Smooth muscle cell (in vitro differentiated cells): ENCODE results near the gene HSD3B1. TPM values are rescaled to one million over a fixed set of nuclear protein-coding genes. Genes with fewer than 3 reads are reported as not detected.

ENCODE experiments used
- DNase-seq: peaks from one replicate; lab custom pipeline; 2025; ENCODE audit not compliant: unreplicated experiment; lab: John Stamatoyannopoulos, UW
- H2AFZ ChIP-seq: fragments of 200-600 bp; sonication (generic); 2 replicates; pipeline ENCODE4 v1.6.0; 2016; ENCODE audit warnings: antibody characterized with exemption, low read depth, mild to moderate bottlenecking
- H3F3A ChIP-seq: fragments of 200-600 bp; sonication (generic); 2 replicates; pipeline ENCODE4 v1.6.0; 2017; ENCODE audit warnings: antibody characterized with exemption, low read depth
- H3K27ac ChIP-seq: fragments of 200-600 bp; sonication (generic); 2 replicates; pipeline ENCODE4 v1.5.1; 2016; ENCODE audit warnings: low read depth, mild to moderate bottlenecking
- H3K27me3 ChIP-seq: fragments of 200-600 bp; sonication (generic); 2 replicates; pipeline ENCODE4 v1.6.1; 2016; ENCODE audit warnings: low read depth, mild to moderate bottlenecking
- H3K36me3 ChIP-seq: fragments of 200-600 bp; sonication (generic); 2 replicates; pipeline ENCODE4 v1.5.1; 2016; ENCODE audit warnings: low read depth
- H3K4me1 ChIP-seq: fragments of 200-600 bp; sonication (generic); 2 replicates; pipeline ENCODE4 v1.5.1; 2016; ENCODE audit warnings: low read depth
- H3K4me2 ChIP-seq: fragments of 200-600 bp; sonication (generic); 2 replicates; pipeline ENCODE4 v1.6.0; 2016; ENCODE audit warnings: mild to moderate bottlenecking
- H3K4me3 ChIP-seq: fragments of 200-600 bp; sonication (generic); 2 replicates; pipeline ENCODE4 v1.5.1; 2016; ENCODE audit warnings: mild to moderate bottlenecking
- H3K79me2 ChIP-seq: fragments of 200-600 bp; sonication (generic); 2 replicates; pipeline ENCODE4 v1.6.0; 2016; ENCODE audit warnings: low read depth, mild to moderate bottlenecking
- H3K9ac ChIP-seq: fragments of 200-600 bp; sonication (generic); 2 replicates; pipeline ENCODE4 v1.6.0; 2016; ENCODE audit warnings: low read depth
- H3K9me3 ChIP-seq: fragments of 200-600 bp; sonication (generic); replicated peaks from 2 replicates; pipeline ENCODE4 v1.5.1; 2016; ENCODE audit warnings: low read depth
- H4K20me1 ChIP-seq: fragments of 200-600 bp; sonication (generic); 2 replicates; pipeline ENCODE4 v1.6.0; 2016; ENCODE audit warnings: low read depth
- WGBS: methylation state at CpG from one replicate; pipeline ENCODE4 v1.1.7; 2016; ENCODE audit warnings: low lambda C conversion rate; 5-methylcytosine and 5-hydroxymethylcytosine counted together
- polyA plus RNA-seq: library from polyadenylated mRNA; unstranded; fragments of >200 nt; fragmentation: Nextera tagmentation; extraction: Ambion mirVana; gene quantifications from 2 replicates; pipeline ENCODE4 v1.2.1, GENCODE V29; 2016
- total RNA-seq: library from RNA; depleted of rRNA; stranded (reverse); fragments of >200 nt; gene quantifications from 2 replicates; pipeline ENCODE4 v1.2.3, GENCODE V29; 2014
- TF ChIP-seq, protein P1 (sequence below): fragments of 200-600 bp; sonication (generic); IDR thresholded peaks from 2 replicates; pipeline ENCODE4 v1.5.1; 2017; ENCODE audit warnings: borderline replicate concordance, mild to moderate bottlenecking, antibody characterized with exemption; ENCODE audit not compliant: insufficient read depth, poor library complexity, severe bottlenecking

Gene HSD3B1
- total and polyA plus RNA-seq, 2 experiments from 2014 or later: 1.7 to 1.8 TPM

DNA sequence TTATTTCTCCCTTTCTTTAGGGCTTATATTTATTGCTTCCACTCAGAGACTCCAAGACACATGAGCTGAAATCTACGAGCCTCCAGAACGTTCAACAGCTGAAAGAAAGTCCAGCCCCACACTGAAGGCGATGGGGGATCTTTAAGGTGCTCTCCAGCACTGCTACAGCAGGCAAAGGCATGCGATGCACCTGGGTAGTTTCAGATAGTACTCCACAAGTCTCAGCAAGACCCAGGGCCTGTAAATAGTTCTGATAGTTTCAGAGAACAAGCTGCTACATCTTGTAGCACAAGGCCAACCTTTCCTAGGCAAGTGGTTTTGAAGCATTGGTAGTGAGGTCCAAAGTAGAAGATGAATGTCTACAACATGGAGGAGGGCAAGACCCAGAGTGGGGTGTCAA lies 2.2 kb upstream of the HSD3B1 start:
- H3K9me3 ChIP-seq: no peaks in the 10 kb centered on the region
- H3F3A ChIP-seq: no peaks in the 10 kb centered on the region
- H3K36me3 ChIP-seq: no peaks in the 10 kb centered on the region
- DNase-seq: no peak
- peak overlapping the region; percentile 78 for H3K27ac ChIP-seq
- no peaks in the 10 kb centered on the region for H3K4me1 ChIP-seq
- no peak overlapping the region for H3K9ac ChIP-seq
- H3K4me3 ChIP-seq: no peak overlapping the region
- TF ChIP-seq, protein P1, sequence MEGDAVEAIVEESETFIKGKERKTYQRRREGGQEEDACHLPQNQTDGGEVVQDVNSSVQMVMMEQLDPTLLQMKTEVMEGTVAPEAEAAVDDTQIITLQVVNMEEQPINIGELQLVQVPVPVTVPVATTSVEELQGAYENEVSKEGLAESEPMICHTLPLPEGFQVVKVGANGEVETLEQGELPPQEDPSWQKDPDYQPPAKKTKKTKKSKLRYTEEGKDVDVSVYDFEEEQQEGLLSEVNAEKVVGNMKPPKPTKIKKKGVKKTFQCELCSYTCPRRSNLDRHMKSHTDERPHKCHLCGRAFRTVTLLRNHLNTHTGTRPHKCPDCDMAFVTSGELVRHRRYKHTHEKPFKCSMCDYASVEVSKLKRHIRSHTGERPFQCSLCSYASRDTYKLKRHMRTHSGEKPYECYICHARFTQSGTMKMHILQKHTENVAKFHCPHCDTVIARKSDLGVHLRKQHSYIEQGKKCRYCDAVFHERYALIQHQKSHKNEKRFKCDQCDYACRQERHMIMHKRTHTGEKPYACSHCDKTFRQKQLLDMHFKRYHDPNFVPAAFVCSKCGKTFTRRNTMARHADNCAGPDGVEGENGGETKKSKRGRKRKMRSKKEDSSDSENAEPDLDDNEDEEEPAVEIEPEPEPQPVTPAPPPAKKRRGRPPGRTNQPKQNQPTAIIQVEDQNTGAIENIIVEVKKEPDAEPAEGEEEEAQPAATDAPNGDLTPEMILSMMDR: no peak
- H2AFZ ChIP-seq: no peak overlapping the region
- peak overlapping the region; percentile 57 for H3K4me2 ChIP-seq
- no peaks in the 10 kb centered on the region for H3K79me2 ChIP-seq
- no peaks in the 10 kb centered on the region for H3K27me3 ChIP-seq
- 65% methylated on average over 4 of the region's 4 CpGs for WGBS
- H4K20me1 ChIP-seq: no peaks in the 10 kb centered on the region

DNA sequence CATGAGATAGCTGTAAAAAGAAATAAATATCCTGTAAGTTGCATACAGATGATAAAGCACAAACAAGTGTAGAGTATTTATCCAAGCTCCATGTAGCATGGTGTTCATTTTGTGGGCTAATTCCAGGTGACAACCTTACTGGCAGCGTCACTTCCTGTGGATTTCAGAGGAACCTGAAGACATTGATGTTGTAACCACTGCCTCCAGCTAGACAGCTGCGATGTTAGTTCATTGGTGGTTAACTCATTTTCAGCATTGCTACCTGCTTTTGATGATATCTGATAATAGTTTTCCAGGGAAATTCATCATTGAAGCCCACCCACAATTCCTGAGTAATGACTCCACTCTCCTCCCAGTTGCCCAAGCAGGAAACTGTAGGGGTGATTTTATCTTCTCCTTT lies 3.0 kb downstream of the HSD3B1 start:
- H4K20me1 ChIP-seq: no peaks in the 10 kb centered on the region
- H3K79me2 ChIP-seq: no peaks in the 10 kb centered on the region
- H2AFZ ChIP-seq: no peak overlapping the region
- no peaks in the 10 kb centered on the region for H3K36me3 ChIP-seq
- no peak overlapping the region for H3K4me2 ChIP-seq
- H3K9ac ChIP-seq: no peak overlapping the region
- TF ChIP-seq, protein P1: no peak
- no peak for DNase-seq
- H3K27ac ChIP-seq: no peak overlapping the region
- WGBS: 88% methylated on average over 2 of the region's 2 CpGs
- H3K4me1 ChIP-seq: no peaks in the 10 kb centered on the region
- no peaks in the 10 kb centered on the region for H3F3A ChIP-seq
- H3K4me3 ChIP-seq: no peak overlapping the region
- no peaks in the 10 kb centered on the region for H3K9me3 ChIP-seq
- H3K27me3 ChIP-seq: no peaks in the 10 kb centered on the region

DNA sequence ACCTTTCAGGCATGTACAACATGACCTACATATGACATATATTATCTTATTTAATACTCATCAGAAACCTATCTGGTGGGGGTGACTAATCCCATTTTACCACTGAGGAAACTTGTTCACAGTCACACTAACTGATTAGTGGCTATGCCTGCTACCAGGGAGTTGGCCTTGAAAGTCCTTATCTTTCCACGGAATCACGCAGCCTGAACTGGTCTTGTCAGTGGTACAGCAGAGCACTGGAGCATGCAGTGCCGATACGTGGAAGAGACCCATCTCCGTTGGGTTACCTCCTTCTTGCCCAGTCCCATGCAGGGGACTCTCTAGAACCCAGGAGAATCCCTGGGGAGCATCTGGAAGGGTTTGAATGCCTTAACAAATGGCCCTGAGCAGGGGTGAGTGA lies 8.2 kb downstream of the HSD3B1 start:
- H3K36me3 ChIP-seq: no peaks in the 10 kb centered on the region

DNA sequence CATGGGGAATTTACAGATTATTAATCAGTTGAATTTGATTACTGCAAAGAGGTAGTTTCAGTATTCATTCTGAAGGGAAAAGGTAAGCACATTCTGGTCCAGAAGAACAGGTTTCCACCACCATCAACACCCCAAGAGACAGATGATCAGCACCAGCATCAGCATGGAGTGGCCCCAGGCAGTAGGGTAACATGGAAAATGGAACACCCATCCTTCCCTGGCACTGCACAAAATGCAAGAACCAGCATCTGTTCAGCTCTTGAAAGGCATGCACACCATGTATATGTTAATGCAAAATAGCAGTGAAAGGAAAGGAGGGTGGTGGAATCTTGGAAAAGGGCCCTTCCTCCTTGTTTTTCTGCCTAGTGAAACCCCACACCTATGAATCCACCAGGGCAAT lies 9.2 kb downstream of the HSD3B1 start:
- H3K79me2 ChIP-seq: no peaks in the 10 kb centered on the region
- H3K4me1 ChIP-seq: no peaks in the 10 kb centered on the region
- H3K27ac ChIP-seq: no peak overlapping the region
- no peak overlapping the region for H3K4me3 ChIP-seq
- H4K20me1 ChIP-seq: no peaks in the 10 kb centered on the region
- no peak overlapping the region for H2AFZ ChIP-seq
- no peaks in the 10 kb centered on the region for H3F3A ChIP-seq
- no peak for DNase-seq
- H3K27me3 ChIP-seq: no peaks in the 10 kb centered on the region
- TF ChIP-seq, protein P1: no peak
- H3K9ac ChIP-seq: no peak overlapping the region
- no peaks in the 10 kb centered on the region for H3K36me3 ChIP-seq
- H3K4me2 ChIP-seq: no peak overlapping the region
- H3K9me3 ChIP-seq: no peaks in the 10 kb centered on the region

More for the DNA sequence above, 8.2 kb downstream of the HSD3B1 start:
- 92% methylated on average over 5 of the region's 5 CpGs for WGBS
- Histone ChIP-seq H3K9me3 (no peaks in the 10 kb centered on the region), H3K27ac (no peak overlapping the region), H3K4me1 (no peaks in the 10 kb centered on the region), H3K4me2 (no peak overlapping the region), H3K27me3 (no peaks in the 10 kb centered on the region), H4K20me1 (no peaks in the 10 kb centered on the region), H3K4me3 (no peak overlapping the region), H3K79me2 (no peaks in the 10 kb centered on the region), H2AFZ (no peak overlapping the region), H3F3A (no peaks in the 10 kb centered on the region), H3K9ac (no peak overlapping the region)
- no peak for DNase-seq
- TF ChIP-seq, protein P1: no peak
